Fibroblast of villous mesenchyme (primary cell): ENCODE data around the gene IL21. TPM values are rescaled to one million over a fixed set of nuclear protein-coding genes. Genes with fewer than 3 reads are reported as not detected.
A peak's percentile ranks its signal among the peaks of the same experiment; 100 is the strongest.

Experiments
- DNase-seq: peaks from one replicate; pipeline ENCODE4 v3.0.0-alpha.2; 2010; ENCODE audit warnings: low read depth
- H3K4me3 ChIP-seq: 2 replicates; pipeline ENCODE4 v1.5.1; 2011; ENCODE audit warnings: low read depth, mild to moderate bottlenecking, low read length
- CTCF ChIP-seq: IDR thresholded peaks from 2 replicates; pipeline ENCODE4 v1.5.1; 2012; ENCODE audit warnings: low read depth, mild to moderate bottlenecking, low read length; ENCODE audit not compliant: insufficient read depth
- total RNA-seq: library from RNA; depleted of rRNA; stranded (reverse); fragments of >200 nt; gene quantifications from 2 replicates; pipeline ENCODE4 v1.2.3, GENCODE V29; 2012

IL21 gene
- total RNA-seq, 1 donor: not detected

- no peak overlapping the region for H3K4me3 ChIP-seq
- no peak for TF ChIP-seq CTCF
- peak; percentile 44 for DNase-seq
These were observed 12.3 kb upstream of the IL21 start for GRCh38 chr4:122633211-122633610.

GRCh38 chr4:122632396-122633143 is 11.7 kb upstream of the IL21 start:
- no peak overlapping the region for H3K4me3 ChIP-seq
- TF ChIP-seq CTCF: no peak
- peak; percentile 33 for DNase-seq

GRCh38 chr4:122625156-122625555 is 4.3 kb upstream of the IL21 start:
- DNase-seq: no peak
- no peak for TF ChIP-seq CTCF
- H3K4me3 ChIP-seq: no peak overlapping the region

GRCh38 chr4:122624205-122624604 is 3.3 kb upstream of the IL21 start:
- H3K4me3 ChIP-seq: no peak overlapping the region
- no peak for TF ChIP-seq CTCF
- DNase-seq: no peak

GRCh38 chr4:122623637-122624166 is 2.8 kb upstream of the IL21 start:
- no peak for TF ChIP-seq CTCF
- DNase-seq: no peak
- H3K4me3 ChIP-seq: no peak overlapping the region

GRCh38 chr4:122622400-122622799 is 1.5 kb upstream of the IL21 start:
- no peak for DNase-seq
- TF ChIP-seq CTCF: no peak
- H3K4me3 ChIP-seq: no peak overlapping the region
